ENCODE results near the gene SPATS2.

GRCh38 chr12:49440035-49440434, 72.8 kb downstream of the SPATS2 start:
- TF ChIP-seq CTCF (IDR thresholded peaks at IDR 0.05; ENCODE audit: insufficient read depth, low read depth, low read length) = no peak
- TF ChIP-seq EZH2 (IDR thresholded peaks at IDR 0.05; ENCODE audit: insufficient read depth, low read length) = no peak
